HG03060 (cell line): ENCODE results near the gene U2AF2.
"Not testable (repeated sequence)": the region's sequence is repeated elsewhere in the genome, so short reads cannot be mapped to it uniquely, and the experiment has no call there.

ENCODE experiments used
- ATAC-seq: cut with Tn5 transposase; IDR thresholded peaks from one replicate; pipeline ENCODE4 v1.9.1; 2021; ENCODE audit warnings: low read depth, moderate number of reproducible peaks; ENCODE audit not compliant: unreplicated experiment

Gene U2AF2

GRCh38 chr19:55700813-55701212 is 46.0 kb downstream of the U2AF2 start:
- no peak for ATAC-seq

DNA sequence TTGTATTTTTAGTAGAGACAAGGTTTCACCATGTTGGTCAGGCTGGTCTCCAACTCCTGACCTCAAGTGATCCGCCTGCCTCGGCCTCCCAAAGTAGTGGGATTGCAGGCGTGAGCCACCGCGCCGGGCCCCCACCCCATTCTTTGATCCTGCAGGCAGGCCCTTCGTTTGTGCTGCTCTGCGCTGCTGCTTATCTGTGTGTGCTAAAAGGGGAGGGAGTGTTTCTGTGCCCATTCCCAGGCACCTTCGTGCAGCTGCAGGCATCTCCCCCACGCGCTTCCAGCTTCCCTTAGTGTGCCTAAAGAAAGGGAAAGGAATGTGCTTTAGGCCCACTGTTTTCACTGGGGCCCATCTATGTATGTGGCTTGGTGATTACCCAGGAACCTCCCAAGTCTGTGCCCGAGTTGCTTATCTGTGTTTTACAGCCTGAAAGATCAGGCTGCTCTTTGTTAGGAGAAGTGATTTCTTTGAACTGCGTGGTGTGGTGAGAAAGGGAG is 47.3 kb downstream of the U2AF2 start:
- no peak for ATAC-seq

DNA sequence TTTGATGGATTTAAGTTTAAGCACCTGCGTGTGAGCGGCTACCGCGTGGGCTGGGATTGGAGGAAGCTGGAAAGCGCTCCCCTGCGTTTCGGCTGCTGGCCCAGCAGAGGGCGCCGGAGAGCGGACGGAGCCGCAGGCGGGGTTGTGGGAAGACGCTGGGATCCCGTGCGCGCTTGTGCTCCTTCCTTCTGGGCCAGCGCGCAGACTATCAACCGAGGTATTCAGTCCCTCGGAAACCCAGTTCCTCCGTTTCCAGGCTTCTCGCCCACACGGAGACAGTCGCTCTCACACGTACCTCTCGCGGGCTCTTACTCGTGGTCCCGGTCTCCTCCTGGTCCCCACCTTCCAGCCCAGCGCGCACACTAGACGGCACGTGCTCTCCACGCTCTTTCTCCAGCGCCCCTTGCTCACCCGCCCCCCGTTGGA is 49.0 kb downstream of the U2AF2 start:
- ATAC-seq: no peak

DNA sequence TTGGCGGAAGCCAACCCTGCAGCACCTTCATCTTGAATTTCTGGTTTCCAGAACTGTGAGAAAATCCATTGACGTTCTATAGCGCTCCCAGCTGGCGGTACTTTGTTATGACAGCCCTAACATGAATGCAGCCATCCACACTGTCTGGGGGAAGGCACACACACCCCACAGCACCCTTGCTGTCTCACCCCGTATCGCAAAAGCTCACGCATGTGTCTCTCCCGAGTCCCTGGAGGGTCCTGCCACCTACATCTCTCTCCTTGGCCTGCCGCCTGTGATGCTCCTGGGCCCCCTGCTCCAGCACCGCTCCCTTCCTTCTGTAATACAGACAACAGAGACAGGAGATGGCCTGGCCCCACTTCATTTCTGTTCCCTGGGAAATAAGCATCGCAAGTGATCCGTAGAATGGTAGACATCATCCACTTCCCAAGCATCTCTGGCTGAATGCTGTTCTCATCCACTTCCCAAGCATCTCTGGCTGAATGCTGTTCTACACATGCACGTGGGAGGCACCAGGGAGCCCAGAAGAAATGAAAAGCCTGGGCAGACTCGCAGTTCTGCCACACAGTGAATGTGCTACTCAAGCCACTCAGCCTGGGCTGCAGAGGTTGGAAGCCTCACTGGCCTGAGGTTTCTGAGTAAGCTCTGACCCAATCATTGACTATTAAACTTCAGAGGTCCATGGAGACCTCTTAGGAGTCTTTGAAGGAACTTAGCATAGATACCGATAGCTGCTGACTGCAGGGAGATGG is 49.8 kb downstream of the U2AF2 start:
- ATAC-seq: no peak

DNA sequence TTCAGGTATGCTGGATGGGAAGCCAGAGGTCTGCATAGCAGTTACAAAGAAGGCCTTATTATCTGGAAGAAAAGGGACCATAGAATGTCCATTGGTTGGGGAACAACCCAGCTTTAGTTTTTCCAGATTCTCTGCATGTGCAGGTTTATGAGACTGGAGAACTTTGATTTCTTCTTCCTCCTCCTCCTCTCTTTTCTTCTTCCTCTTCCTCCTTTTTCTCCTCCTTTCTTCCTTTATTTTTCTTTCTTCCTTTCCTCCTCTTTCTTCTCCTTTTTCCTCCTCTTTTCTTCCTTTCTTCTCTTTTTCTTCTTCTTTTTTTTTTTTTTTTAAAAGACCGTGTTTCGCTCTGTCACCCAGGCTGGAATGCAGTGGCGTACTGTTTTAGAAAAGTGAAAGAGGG is 51.1 kb downstream of the U2AF2 start:
- no peak for ATAC-seq

DNA sequence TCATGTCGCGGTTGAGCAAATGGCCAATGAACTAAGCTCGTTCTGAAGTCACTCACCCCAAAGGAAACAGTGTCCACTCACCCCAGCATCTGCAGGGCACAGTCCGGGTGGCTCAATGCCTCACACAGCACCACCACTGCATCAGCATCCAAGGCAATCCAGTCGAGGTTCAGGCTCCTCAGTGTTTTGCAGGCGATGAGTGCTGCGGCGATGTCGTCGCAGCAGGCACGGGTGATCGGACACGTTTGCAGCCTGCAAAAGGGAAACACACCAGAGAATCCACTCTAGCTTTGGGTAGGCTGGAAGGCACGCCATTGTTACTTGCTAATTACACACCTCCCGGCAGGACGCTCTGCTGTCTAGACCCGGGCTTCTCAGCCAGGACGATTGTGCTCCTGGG is 56.9 kb downstream of the U2AF2 start:
- no peak for ATAC-seq

- ATAC-seq: no peak
These were observed 58.2 kb downstream of the U2AF2 start for GRCh38 chr19:55712804-55713631.

DNA sequence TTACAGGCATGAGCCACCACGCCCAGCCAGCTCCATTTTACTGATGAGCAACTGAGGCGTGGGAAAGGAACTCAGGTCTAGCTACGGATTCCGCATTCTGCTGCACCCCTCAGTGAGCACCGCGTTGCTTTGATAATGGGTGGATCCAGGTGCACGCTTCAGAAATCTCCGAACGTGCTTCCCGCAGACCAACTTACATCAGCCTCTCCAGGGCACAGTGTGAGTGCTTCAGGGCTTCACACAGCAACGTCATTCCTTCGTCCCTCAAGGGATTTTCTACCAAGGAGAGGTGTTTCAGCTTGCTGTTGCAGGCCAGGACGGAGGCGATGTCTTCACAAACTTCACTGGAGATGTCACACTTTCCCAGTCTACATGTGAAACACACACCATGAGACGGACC is 61.7 kb downstream of the U2AF2 start:
- no peak for ATAC-seq

- no peak for ATAC-seq
These were observed 62.4 kb downstream of the U2AF2 start for GRCh38 chr19:55717251-55717650.

- not testable (repeated sequence) for ATAC-seq
These were observed 63.3 kb downstream of the U2AF2 start for GRCh38 chr19:55717879-55718711.

GRCh38 chr19:55720214-55720746 is 65.4 kb downstream of the U2AF2 start:
- no peak for ATAC-seq

- no peak for ATAC-seq
These were observed 66.0 kb downstream of the U2AF2 start for GRCh38 chr19:55720801-55721200.

DNA sequence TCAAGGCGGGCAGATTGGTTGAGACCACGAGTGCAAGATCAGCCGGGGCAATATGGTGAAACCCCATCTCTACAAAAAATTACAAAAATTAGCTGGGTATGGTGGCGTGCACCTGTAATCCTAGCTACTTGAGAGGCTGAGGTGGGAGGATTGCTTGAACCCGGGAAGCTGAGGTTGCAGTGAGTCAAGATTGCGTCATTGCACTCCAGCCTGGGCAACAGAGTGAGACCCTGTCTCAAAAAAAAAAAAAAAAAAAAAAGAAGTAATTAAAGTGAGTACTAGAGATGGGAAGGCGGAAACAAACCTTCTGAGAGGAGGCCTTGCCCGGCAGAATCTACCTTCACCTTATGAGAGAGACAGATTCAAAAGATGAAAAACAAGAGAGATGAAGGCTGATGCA is 68.7 kb downstream of the U2AF2 start:
- no peak for ATAC-seq
